ENCODE data around the gene WDFY3. TPM values are rescaled to one million over a fixed set of nuclear protein-coding genes. Genes with fewer than 3 reads are reported as not detected.

The WDFY3 gene
- total and polyA plus RNA-seq, 2 experiments from 2014 or later: 3.1 to 45.6 TPM

GRCh38 chr4:84697159-84697558 is 269.3 kb downstream of the WDFY3 start:
- H3K4me3 ChIP-seq: no peak overlapping the region
- WGBS, 2 experiments (ENCODE audit: low coverage in 1 of 2, low lambda C conversion rate in 2 of 2, missing lambda C conversion rate in 2 of 2): 98 to 100% methylated on average over 2 of the region's 2 CpGs
- H3K36me3 ChIP-seq (ENCODE audit: low read depth): peaks cover 65% of the 10 kb centered on the region
- H3K9ac ChIP-seq: no peak overlapping the region
- no peaks in the 10 kb centered on the region for H3K27me3 ChIP-seq (replicated peaks; ENCODE audit: insufficient read depth)
- H3K9me3 ChIP-seq (ENCODE audit: low read depth): no peaks in the 10 kb centered on the region
- no peaks in the 10 kb centered on the region for H3K9me2 ChIP-seq (ENCODE audit: insufficient read depth)
- H3K79me2 ChIP-seq (ENCODE audit: insufficient read depth): no peaks in the 10 kb centered on the region
- H4K20me1 ChIP-seq (ENCODE audit: insufficient read depth): no peaks in the 10 kb centered on the region
- TF ChIP-seq EZH2phosphoT487 (IDR thresholded peaks at IDR 0.05; ENCODE audit: insufficient read depth, low read depth) (no peak), EZH2 (IDR thresholded peaks at IDR 0.05; ENCODE audit: insufficient read depth, poor library complexity, severe bottlenecking) (no peak)
- DNase-seq: peak; percentile 11
- H3K4me2 ChIP-seq (ENCODE audit: unreplicated experiment): peak overlapping the region; percentile 56
- peaks cover 22% of the 10 kb centered on the region; the same call in 1 of the 2 replicates for H3F3A ChIP-seq (ENCODE audit: insufficient read depth)
- peaks cover 13% of the 10 kb centered on the region for H3K4me1 ChIP-seq (ENCODE audit: insufficient read depth)
- in situ Hi-C loops (cut with MboI): no loop called here
- no peak overlapping the region for H3K27ac ChIP-seq
- no peak overlapping the region for H2AFZ ChIP-seq

GRCh38 chr4:84691800-84692199 is 274.7 kb downstream of the WDFY3 start:
- peak; percentile 2 for DNase-seq
- TF ChIP-seq EZH2phosphoT487 (IDR thresholded peaks at IDR 0.05; ENCODE audit: insufficient read depth, low read depth) (no peak), EZH2 (IDR thresholded peaks at IDR 0.05; ENCODE audit: insufficient read depth, poor library complexity, severe bottlenecking) (no peak)
- Histone ChIP-seq H2AFZ (no peak overlapping the region), H3F3A (ENCODE audit: insufficient read depth) (peaks cover 40% of the 10 kb centered on the region), H3K9me3 (ENCODE audit: low read depth) (no peaks in the 10 kb centered on the region), H3K9ac (no peak overlapping the region), H3K4me2 (ENCODE audit: unreplicated experiment) (peak overlapping the region; percentile 78), H3K36me3 (ENCODE audit: low read depth) (peaks cover 53% of the 10 kb centered on the region), H3K9me2 (ENCODE audit: insufficient read depth) (no peaks in the 10 kb centered on the region), H3K27me3 (replicated peaks; ENCODE audit: insufficient read depth) (no peaks in the 10 kb centered on the region), H3K27ac (peak overlapping the region; percentile 66), H4K20me1 (ENCODE audit: insufficient read depth) (peaks cover 4% of the 10 kb centered on the region; the same call in 1 of the 2 replicates), H3K4me3 (no peak overlapping the region), H3K4me1 (ENCODE audit: insufficient read depth) (peaks cover 23% of the 10 kb centered on the region), H3K79me2 (ENCODE audit: insufficient read depth) (no peaks in the 10 kb centered on the region)
- 54 to 55% methylated on average over 1 of the region's 1 CpG for WGBS, 2 experiments (ENCODE audit: low coverage in 1 of 2, low lambda C conversion rate in 2 of 2, missing lambda C conversion rate in 2 of 2)
- in situ Hi-C loops (cut with MboI): no loop called here

- DNase-seq: peak; percentile 94
- Histone ChIP-seq H3F3A (ENCODE audit: insufficient read depth) (peaks cover 40% of the 10 kb centered on the region), H3K9me2 (ENCODE audit: insufficient read depth) (no peaks in the 10 kb centered on the region), H3K9me3 (ENCODE audit: low read depth) (no peaks in the 10 kb centered on the region), H3K9ac (peak overlapping the region; percentile 5; the same call in 1 of the 2 replicates), H3K79me2 (ENCODE audit: insufficient read depth) (no peaks in the 10 kb centered on the region), H3K4me3 (peak overlapping the region; percentile 44), H4K20me1 (ENCODE audit: insufficient read depth) (peaks cover 4% of the 10 kb centered on the region; the same call in 1 of the 2 replicates), H3K27ac (peak overlapping the region; percentile 66), H3K4me1 (ENCODE audit: insufficient read depth) (peaks cover 23% of the 10 kb centered on the region), H3K36me3 (ENCODE audit: low read depth) (peaks cover 49% of the 10 kb centered on the region), H3K27me3 (replicated peaks; ENCODE audit: insufficient read depth) (no peaks in the 10 kb centered on the region), H2AFZ (no peak overlapping the region), H3K4me2 (ENCODE audit: unreplicated experiment) (peak overlapping the region; percentile 78)
- TF ChIP-seq EZH2 (IDR thresholded peaks at IDR 0.05; ENCODE audit: insufficient read depth, poor library complexity, severe bottlenecking) (no peak), EZH2phosphoT487 (IDR thresholded peaks at IDR 0.05; ENCODE audit: insufficient read depth, low read depth) (no peak)
- in situ Hi-C loops (cut with MboI): no loop called here
- WGBS, 2 experiments (ENCODE audit: low coverage in 1 of 2, low lambda C conversion rate in 2 of 2, missing lambda C conversion rate in 2 of 2): 0% methylated on average over 1 of the region's 1 CpG
Measured at GRCh38 chr4:84691170-84691691, 275.3 kb downstream of the WDFY3 start.

- Histone ChIP-seq H3K79me2 (ENCODE audit: insufficient read depth) (no peaks in the 10 kb centered on the region), H3K36me3 (ENCODE audit: low read depth) (peaks cover 42% of the 10 kb centered on the region), H3K27ac (peak overlapping the region; percentile 66), H3K4me2 (ENCODE audit: unreplicated experiment) (peak overlapping the region; percentile 78), H2AFZ (no peak overlapping the region), H3K9ac (peak overlapping the region; percentile 5; the same call in 1 of the 2 replicates), H3K9me2 (ENCODE audit: insufficient read depth) (no peaks in the 10 kb centered on the region), H3F3A (ENCODE audit: insufficient read depth) (peaks cover 40% of the 10 kb centered on the region), H3K4me3 (peak overlapping the region; percentile 44), H3K27me3 (replicated peaks; ENCODE audit: insufficient read depth) (no peaks in the 10 kb centered on the region), H3K9me3 (ENCODE audit: low read depth) (no peaks in the 10 kb centered on the region), H3K4me1 (ENCODE audit: insufficient read depth) (peaks cover 23% of the 10 kb centered on the region), H4K20me1 (ENCODE audit: insufficient read depth) (peaks cover 4% of the 10 kb centered on the region; the same call in 1 of the 2 replicates)
- TF ChIP-seq EZH2 (IDR thresholded peaks at IDR 0.05; ENCODE audit: insufficient read depth, poor library complexity, severe bottlenecking) (no peak), EZH2phosphoT487 (IDR thresholded peaks at IDR 0.05; ENCODE audit: insufficient read depth, low read depth) (no peak)
- in situ Hi-C loops (cut with MboI): no loop called here
- 91 to 96% methylated on average over 7 of the region's 7 CpGs for WGBS, 2 experiments (ENCODE audit: low coverage in 1 of 2, low lambda C conversion rate in 2 of 2, missing lambda C conversion rate in 2 of 2)
- DNase-seq: peak; percentile 1
Measured at GRCh38 chr4:84690481-84690880, 276.0 kb downstream of the WDFY3 start.

Measured in GM23248 (cell line).